Measurements from ENCODE around the gene USHBP1.

- TF ChIP-seq CTCF (IDR thresholded peaks at IDR 0.05) (no peak), POLR2AphosphoS5 (IDR thresholded peaks at IDR 0.05; ENCODE audit: insufficient read depth in 1 of 2, low read depth in 1 of 2) (peak in 1 of 2 donors; percentile 33)
These were observed 44.3 kb downstream of the USHBP1 start for GRCh38 chr19:17220207-17220758.

Measured in vagina (tissue), 2 donors.